HT-29 (cell line): ENCODE data around the gene PRKCE. TPM values are rescaled to one million over a fixed set of nuclear protein-coding genes. Genes with fewer than 3 reads are reported as not detected.

Experiments used
- DNase-seq: peaks from one replicate; pipeline ENCODE4 v3.0.0-alpha.2; 2015; ENCODE audit warnings: low spot score
- total RNA-seq: library from RNA; depleted of rRNA; stranded (reverse); fragments of >200 nt; shearing (Covaris generic); gene quantifications from 2 replicates; pipeline ENCODE4 v1.2.3, GENCODE V29; 2014

PRKCE gene
- total RNA-seq, 1 experiment from 2014 or later: 17.7 TPM

GRCh38 chr2:45777996-45778719 lies 126.7 kb downstream of the PRKCE start:
- peak; percentile 36 for DNase-seq

DNA sequence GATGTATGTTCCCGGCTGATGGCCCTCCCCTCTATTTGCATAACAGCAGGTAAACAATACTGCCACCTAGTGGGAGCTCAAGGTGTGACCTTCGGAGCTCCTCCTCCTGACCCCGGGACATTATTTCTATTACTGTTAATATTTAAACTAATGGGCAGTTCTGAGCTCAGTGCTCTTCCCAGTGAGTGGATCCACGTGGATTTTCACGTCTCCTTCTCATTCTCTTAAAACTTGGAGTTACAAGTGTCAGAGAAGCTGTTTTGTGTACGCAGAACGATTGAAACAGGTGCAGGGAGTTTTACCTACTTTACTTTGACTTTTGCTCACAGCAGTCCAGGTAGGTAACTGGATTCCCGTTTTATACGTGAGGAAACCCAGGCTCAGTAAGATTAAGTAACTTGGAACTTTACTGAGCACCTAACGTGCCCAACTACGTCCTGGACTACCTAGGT lies 127.3 kb downstream of the PRKCE start:
- peak; percentile 84 for DNase-seq

DNA sequence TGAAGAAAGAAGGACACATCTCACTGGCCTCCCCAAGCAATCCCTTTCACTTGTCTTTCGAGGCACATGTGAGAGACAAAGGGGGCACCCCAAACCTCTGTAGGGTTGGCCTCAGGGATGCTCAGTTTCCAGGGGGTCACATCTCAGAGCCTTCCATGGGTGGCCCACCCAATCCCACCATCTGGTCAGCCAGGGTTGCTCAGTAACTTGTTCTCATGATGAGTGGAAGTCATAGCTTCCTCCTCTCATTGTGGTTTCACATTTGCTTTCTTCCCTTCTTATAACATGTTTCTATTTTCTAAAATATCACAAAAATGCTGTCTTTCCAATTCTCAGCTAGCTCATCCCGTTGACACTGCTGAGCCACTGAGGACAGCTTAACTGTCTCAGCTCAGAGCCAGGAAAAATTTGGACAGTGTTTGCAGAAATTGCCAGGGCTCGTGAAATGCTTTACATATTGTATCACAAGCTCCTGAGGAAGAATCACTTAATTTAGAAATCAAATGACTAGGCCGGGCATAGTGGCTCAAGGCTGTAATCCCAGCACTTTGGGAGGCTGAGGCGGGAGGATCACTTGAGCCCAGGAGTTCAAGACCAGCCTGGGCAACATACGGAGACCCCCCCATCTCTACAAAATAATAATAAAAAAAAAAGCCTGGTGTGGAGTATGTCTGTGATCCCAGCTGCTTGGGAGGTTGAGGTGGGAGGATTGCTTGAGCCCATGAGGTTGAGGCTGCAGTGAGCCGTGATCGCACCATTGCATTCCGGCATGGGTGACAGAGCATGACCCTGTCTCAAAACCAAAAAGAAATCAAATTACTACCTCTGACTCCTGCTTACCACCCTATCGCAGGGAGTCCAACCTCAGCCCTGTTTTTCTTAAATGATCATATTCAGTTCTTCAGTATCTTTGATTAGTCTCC lies 129.3 kb downstream of the PRKCE start:
- DNase-seq: no peak

- no peak for DNase-seq
These were observed 130.0 kb downstream of the PRKCE start for GRCh38 chr2:45781464-45781811.

GRCh38 chr2:45782436-45782835 lies 131.0 kb downstream of the PRKCE start:
- no peak for DNase-seq

DNA sequence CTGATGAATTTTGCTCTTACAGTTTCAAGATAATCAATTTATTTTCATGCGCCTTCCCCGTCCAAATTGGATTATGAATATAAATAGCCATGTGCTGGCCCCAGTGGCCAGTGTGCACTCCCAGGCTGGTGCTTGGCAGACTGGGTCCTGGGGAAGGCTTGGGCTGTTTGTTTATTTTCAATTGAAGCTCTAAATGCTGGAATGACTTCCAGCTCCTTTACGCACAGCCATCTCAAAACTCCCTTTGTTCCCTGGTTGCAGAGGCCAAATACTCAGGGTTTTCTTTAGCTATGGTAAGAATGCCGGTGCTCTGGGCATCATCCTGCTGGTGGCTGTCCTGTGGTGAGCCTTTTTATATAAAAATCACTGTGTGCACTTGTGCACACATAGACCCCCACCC lies 131.5 kb downstream of the PRKCE start:
- DNase-seq: no peak

- no peak for DNase-seq
These were observed 134.8 kb downstream of the PRKCE start for GRCh38 chr2:45786030-45786835.

GRCh38 chr2:45786836-45787357 lies 135.4 kb downstream of the PRKCE start:
- DNase-seq: no peak

- no peak for DNase-seq
These were observed 136.9 kb downstream of the PRKCE start for GRCh38 chr2:45788401-45788800.

- no peak for DNase-seq
These were observed 137.8 kb downstream of the PRKCE start for GRCh38 chr2:45789317-45789716.

GRCh38 chr2:45789961-45790723 lies 138.7 kb downstream of the PRKCE start:
- DNase-seq: no peak

GRCh38 chr2:45793305-45793962 lies 142.0 kb downstream of the PRKCE start:
- DNase-seq: peak; percentile 6

GRCh38 chr2:45794134-45794617 lies 142.7 kb downstream of the PRKCE start:
- no peak for DNase-seq

GRCh38 chr2:45796500-45796899 lies 145.0 kb downstream of the PRKCE start:
- no peak for DNase-seq

- DNase-seq: no peak
These were observed 146.2 kb downstream of the PRKCE start for GRCh38 chr2:45797451-45798230.

- no peak for DNase-seq
These were observed 148.4 kb downstream of the PRKCE start for GRCh38 chr2:45799679-45800381.

DNA sequence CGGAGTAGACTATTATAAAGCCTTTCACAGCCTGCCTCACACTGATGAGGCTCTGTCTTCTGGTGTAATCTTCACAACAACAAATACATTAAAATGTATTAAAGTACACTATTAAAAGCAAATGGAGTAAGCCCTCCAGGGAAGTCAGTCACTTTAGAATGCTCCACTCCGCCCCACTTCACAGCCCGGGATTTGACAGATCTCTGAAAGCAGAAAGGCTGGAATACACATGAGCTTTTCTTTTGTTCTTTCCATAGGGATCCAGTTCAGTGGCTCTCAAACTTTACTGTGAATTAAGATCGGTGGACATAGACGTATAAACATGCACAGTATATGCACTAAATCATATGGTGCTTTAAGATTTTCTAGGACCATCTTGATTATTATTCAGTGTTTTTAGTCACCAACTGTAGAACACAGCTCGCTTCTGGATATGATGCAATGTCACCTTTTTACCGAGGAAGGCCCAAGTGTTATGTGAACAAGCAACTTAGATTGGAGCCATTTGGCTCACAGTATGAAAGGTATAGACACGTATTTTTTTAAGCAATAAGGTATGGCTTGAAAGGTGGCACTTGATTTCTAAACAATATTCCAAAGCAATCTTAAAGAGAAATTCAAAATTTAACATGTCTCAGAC lies 151.1 kb downstream of the PRKCE start:
- DNase-seq: no peak
